Smooth muscle cell (in vitro differentiated cells): ENCODE results near the gene GAREM1. TPM values are rescaled to one million over a fixed set of nuclear protein-coding genes. Genes with fewer than 3 reads are reported as not detected.

Experiments used
- DNase-seq: peaks from one replicate; lab custom pipeline; 2025; ENCODE audit not compliant: unreplicated experiment; lab: John Stamatoyannopoulos, UW
- H2AFZ ChIP-seq: fragments of 200-600 bp; sonication (generic); 2 replicates; pipeline ENCODE4 v1.6.0; 2016; ENCODE audit warnings: antibody characterized with exemption, low read depth, mild to moderate bottlenecking
- H3F3A ChIP-seq: fragments of 200-600 bp; sonication (generic); 2 replicates; pipeline ENCODE4 v1.6.0; 2017; ENCODE audit warnings: antibody characterized with exemption, low read depth
- H3K27ac ChIP-seq: fragments of 200-600 bp; sonication (generic); 2 replicates; pipeline ENCODE4 v1.5.1; 2016; ENCODE audit warnings: low read depth, mild to moderate bottlenecking
- H3K27me3 ChIP-seq: fragments of 200-600 bp; sonication (generic); 2 replicates; pipeline ENCODE4 v1.6.1; 2016; ENCODE audit warnings: low read depth, mild to moderate bottlenecking
- H3K36me3 ChIP-seq: fragments of 200-600 bp; sonication (generic); 2 replicates; pipeline ENCODE4 v1.5.1; 2016; ENCODE audit warnings: low read depth
- H3K4me1 ChIP-seq: fragments of 200-600 bp; sonication (generic); 2 replicates; pipeline ENCODE4 v1.5.1; 2016; ENCODE audit warnings: low read depth
- H3K4me2 ChIP-seq: fragments of 200-600 bp; sonication (generic); 2 replicates; pipeline ENCODE4 v1.6.0; 2016; ENCODE audit warnings: mild to moderate bottlenecking
- H3K4me3 ChIP-seq: fragments of 200-600 bp; sonication (generic); 2 replicates; pipeline ENCODE4 v1.5.1; 2016; ENCODE audit warnings: mild to moderate bottlenecking
- H3K79me2 ChIP-seq: fragments of 200-600 bp; sonication (generic); 2 replicates; pipeline ENCODE4 v1.6.0; 2016; ENCODE audit warnings: low read depth, mild to moderate bottlenecking
- H3K9ac ChIP-seq: fragments of 200-600 bp; sonication (generic); 2 replicates; pipeline ENCODE4 v1.6.0; 2016; ENCODE audit warnings: low read depth
- H3K9me3 ChIP-seq: fragments of 200-600 bp; sonication (generic); replicated peaks from 2 replicates; pipeline ENCODE4 v1.5.1; 2016; ENCODE audit warnings: low read depth
- H4K20me1 ChIP-seq: fragments of 200-600 bp; sonication (generic); 2 replicates; pipeline ENCODE4 v1.6.0; 2016; ENCODE audit warnings: low read depth
- CTCF ChIP-seq: fragments of 200-600 bp; sonication (generic); IDR thresholded peaks from 2 replicates; pipeline ENCODE4 v1.5.1; 2017; ENCODE audit warnings: borderline replicate concordance, mild to moderate bottlenecking, antibody characterized with exemption; ENCODE audit not compliant: insufficient read depth, poor library complexity, severe bottlenecking
- WGBS: methylation state at CpG from one replicate; pipeline ENCODE4 v1.1.7; 2016; ENCODE audit warnings: low lambda C conversion rate; 5-methylcytosine and 5-hydroxymethylcytosine counted together
- polyA plus RNA-seq: library from polyadenylated mRNA; unstranded; fragments of >200 nt; fragmentation: Nextera tagmentation; extraction: Ambion mirVana; gene quantifications from 2 replicates; pipeline ENCODE4 v1.2.1, GENCODE V29; 2016
- total RNA-seq: library from RNA; depleted of rRNA; stranded (reverse); fragments of >200 nt; gene quantifications from 2 replicates; pipeline ENCODE4 v1.2.3, GENCODE V29; 2014

GAREM1 gene
- total and polyA plus RNA-seq, 2 experiments from 2014 or later = 0.33 to 13.4 TPM

GRCh38 chr18:32280911-32281310, 189.8 kb downstream of the GAREM1 start:
- Histone ChIP-seq H4K20me1 (no peaks in the 10 kb centered on the region), H3K9ac (no peak overlapping the region), H3K4me3 (no peak overlapping the region), H3F3A (no peaks in the 10 kb centered on the region), H3K4me2 (no peak overlapping the region), H3K79me2 (no peaks in the 10 kb centered on the region), H2AFZ (no peak overlapping the region), H3K9me3 (no peaks in the 10 kb centered on the region), H3K36me3 (no peaks in the 10 kb centered on the region), H3K27ac (no peak overlapping the region), H3K4me1 (no peaks in the 10 kb centered on the region), H3K27me3 (no peaks in the 10 kb centered on the region)
- no peak for DNase-seq
- 97% methylated on average over 4 of the region's 4 CpGs for WGBS
- no peak for TF ChIP-seq CTCF

GRCh38 chr18:32280188-32280783, 190.4 kb downstream of the GAREM1 start:
- no peak for TF ChIP-seq CTCF
- Histone ChIP-seq H3K36me3 (no peaks in the 10 kb centered on the region), H3F3A (no peaks in the 10 kb centered on the region), H3K9ac (no peak overlapping the region), H3K4me3 (no peak overlapping the region), H3K4me1 (no peaks in the 10 kb centered on the region), H3K9me3 (no peaks in the 10 kb centered on the region), H3K27ac (no peak overlapping the region), H3K27me3 (no peaks in the 10 kb centered on the region), H3K4me2 (no peak overlapping the region), H2AFZ (no peak overlapping the region), H3K79me2 (no peaks in the 10 kb centered on the region), H4K20me1 (no peaks in the 10 kb centered on the region)
- DNase-seq = no peak
- 89% methylated on average over 4 of the region's 4 CpGs for WGBS

- Histone ChIP-seq H3K9me3 (no peaks in the 10 kb centered on the region), H3K27ac (no peak overlapping the region), H3K4me3 (no peak overlapping the region), H3K9ac (no peak overlapping the region), H3F3A (no peaks in the 10 kb centered on the region), H4K20me1 (no peaks in the 10 kb centered on the region), H2AFZ (no peak overlapping the region), H3K79me2 (no peaks in the 10 kb centered on the region), H3K4me2 (no peak overlapping the region), H3K4me1 (no peaks in the 10 kb centered on the region), H3K36me3 (no peaks in the 10 kb centered on the region), H3K27me3 (no peaks in the 10 kb centered on the region)
- no peak for DNase-seq
- TF ChIP-seq CTCF = no peak
- 85% methylated on average over 4 of the region's 4 CpGs for WGBS
Measured at GRCh38 chr18:32278177-32278799, 192.4 kb downstream of the GAREM1 start.

GRCh38 chr18:32277549-32277948, 193.1 kb downstream of the GAREM1 start:
- H3K4me1 ChIP-seq = no peaks in the 10 kb centered on the region
- no peak overlapping the region for H2AFZ ChIP-seq
- no peak overlapping the region for H3K27ac ChIP-seq
- WGBS = 82% methylated on average over 2 of the region's 2 CpGs
- no peak overlapping the region for H3K4me3 ChIP-seq
- TF ChIP-seq CTCF = no peak
- no peak for DNase-seq
- no peaks in the 10 kb centered on the region for H3K36me3 ChIP-seq
- H3F3A ChIP-seq = no peaks in the 10 kb centered on the region
- H3K27me3 ChIP-seq = no peaks in the 10 kb centered on the region
- no peak overlapping the region for H3K4me2 ChIP-seq
- no peaks in the 10 kb centered on the region for H4K20me1 ChIP-seq
- no peaks in the 10 kb centered on the region for H3K9me3 ChIP-seq
- no peaks in the 10 kb centered on the region for H3K79me2 ChIP-seq
- no peak overlapping the region for H3K9ac ChIP-seq
